Activated CD8-positive, alpha-beta memory T cell treated with anti-CD3 and anti-CD28 coated beads, Interleukin-2, amount 50 U/mL, for 4 hours (primary cell): ENCODE measurements around the gene CDK15.
"Not testable (repeated sequence)": the region's sequence is repeated elsewhere in the genome, so short reads cannot be mapped to it uniquely, and the experiment has no call there.

Experiments used
- DNase-seq: peaks from one replicate; pipeline ENCODE4 v3.0.0-alpha.2; 2020

Gene CDK15

GRCh38 chr2:201790989-201791388, 15.3 kb upstream of the CDK15 start:
- DNase-seq: no peak

DNA sequence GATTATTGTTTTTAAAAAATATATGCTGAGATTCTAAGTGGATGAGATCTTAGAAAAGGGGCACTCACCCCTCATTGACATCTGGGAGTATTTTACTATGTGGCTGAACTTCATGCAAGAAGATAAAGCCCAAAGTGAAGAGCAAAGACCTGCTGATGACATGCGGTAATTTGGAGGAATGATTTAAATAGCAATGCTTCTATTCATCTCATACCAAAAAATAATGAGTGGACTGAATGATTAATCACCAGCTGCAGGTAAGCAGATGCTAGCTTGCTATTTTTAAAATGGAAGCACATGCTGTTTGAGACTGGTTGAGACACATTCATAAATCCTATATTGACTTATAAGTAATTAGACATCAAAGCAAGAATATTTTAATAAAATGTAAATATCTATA, 12.7 kb upstream of the CDK15 start:
- DNase-seq: no peak

GRCh38 chr2:201794294-201794693, 12.0 kb upstream of the CDK15 start:
- no peak for DNase-seq

GRCh38 chr2:201795607-201796477, 10.5 kb upstream of the CDK15 start:
- DNase-seq: no peak

DNA sequence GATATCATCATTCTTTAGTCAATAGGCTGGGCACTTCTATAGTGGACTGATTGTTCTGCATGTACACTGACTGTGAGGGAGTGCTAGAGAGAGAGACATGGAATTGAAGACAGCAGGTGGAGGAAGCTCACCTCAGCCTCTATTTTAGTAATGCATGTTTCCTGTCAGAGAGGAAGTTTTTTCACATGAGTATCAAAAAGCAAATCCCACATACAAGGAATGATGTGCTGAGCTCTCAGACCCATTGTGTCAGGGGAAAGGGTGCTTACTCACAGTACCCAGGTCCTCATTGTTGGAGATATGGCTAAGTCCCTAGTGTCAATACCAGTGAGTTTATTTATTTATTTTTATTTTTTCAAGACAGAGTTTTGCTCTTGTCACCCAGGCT, 9.9 kb upstream of the CDK15 start:
- DNase-seq: no peak

DNA sequence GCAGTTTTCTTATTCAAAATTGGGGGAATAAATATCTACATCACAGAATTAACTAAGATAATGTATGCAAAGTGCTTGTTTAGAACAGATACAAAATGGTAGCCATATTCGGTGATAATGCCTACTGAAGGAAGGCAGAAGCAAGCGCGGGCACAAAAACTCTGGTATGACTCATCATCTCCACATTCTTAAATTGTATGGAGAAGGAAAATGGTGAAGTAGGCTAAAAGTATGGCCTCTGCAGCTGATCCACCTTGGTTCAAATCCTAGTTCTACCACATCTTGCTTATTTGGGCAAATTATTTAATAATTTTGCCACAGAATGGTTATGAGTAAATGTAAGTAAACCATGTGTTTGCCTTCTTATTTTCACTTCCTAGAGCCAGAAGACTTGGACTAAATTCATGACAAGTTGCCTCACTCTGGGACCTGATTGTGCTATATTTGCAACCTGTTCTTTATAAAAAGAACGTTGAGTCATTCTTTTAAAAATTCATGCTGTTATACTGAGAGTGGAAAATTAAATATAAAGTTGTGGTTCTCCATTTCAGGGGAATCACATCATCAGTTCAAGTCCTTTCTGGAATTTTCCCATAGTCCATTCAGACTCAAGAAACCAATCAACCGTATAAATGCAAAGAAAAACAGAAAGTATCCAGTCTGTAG, 9.0 kb upstream of the CDK15 start:
- no peak for DNase-seq

DNA sequence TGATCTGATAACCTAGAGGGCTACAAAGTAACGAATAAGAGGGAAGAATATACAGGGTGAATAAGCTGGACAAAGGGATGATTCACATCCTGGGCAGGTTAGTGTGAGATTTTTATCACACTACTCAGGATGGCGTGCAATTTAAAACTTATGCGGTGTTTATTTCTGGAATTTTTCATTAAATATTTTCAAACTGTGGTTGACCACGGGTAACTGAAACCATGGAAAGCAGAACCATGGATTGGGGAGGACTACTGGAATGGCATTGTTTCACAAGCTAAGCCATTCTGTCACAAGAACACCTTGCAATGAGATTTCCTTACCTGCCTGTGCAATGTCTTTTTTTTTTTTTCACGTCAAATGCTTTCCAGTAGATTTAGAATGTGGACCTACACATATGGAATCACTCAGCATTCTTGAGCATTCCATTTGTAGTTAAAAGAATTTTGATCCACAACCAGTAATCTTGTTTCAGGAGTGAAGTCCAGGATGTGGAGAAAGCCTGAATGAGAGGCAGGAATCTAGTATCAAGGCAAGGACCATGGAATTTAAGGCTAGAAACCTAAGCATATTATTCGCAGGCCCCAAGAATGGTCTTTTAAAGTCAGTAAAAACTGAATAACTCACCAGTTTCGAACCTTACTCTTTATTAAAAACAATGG, 8.0 kb upstream of the CDK15 start:
- no peak for DNase-seq

GRCh38 chr2:201798914-201799285, 7.4 kb upstream of the CDK15 start:
- not testable (repeated sequence) for DNase-seq

- no peak for DNase-seq
These were observed 1.2 kb downstream of the CDK15 start for GRCh38 chr2:201807452-201807999.

- no peak for DNase-seq
These were observed 1.7 kb downstream of the CDK15 start for GRCh38 chr2:201808027-201808426.

DNA sequence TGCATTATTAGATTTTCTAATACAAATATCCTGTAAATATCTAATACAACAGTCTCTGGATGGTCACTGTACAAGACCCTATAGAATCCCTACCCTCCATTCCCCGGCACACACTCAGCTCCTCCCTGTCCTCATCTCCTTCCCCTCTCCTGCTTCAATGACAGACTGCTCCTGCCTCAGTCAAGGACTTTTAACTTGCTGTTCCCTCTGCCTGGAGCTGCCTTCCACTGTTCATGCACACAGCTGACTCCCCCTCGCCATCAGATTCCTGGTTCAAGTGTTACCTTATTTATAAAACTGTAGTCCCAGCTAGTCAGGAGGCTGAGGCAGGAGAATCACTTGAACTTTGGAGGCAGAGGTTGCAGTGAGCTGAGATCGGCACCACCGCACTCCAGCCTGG, 3.3 kb downstream of the CDK15 start:
- DNase-seq: no peak

GRCh38 chr2:201810604-201811003, 4.3 kb downstream of the CDK15 start:
- DNase-seq: not testable (repeated sequence)

DNA sequence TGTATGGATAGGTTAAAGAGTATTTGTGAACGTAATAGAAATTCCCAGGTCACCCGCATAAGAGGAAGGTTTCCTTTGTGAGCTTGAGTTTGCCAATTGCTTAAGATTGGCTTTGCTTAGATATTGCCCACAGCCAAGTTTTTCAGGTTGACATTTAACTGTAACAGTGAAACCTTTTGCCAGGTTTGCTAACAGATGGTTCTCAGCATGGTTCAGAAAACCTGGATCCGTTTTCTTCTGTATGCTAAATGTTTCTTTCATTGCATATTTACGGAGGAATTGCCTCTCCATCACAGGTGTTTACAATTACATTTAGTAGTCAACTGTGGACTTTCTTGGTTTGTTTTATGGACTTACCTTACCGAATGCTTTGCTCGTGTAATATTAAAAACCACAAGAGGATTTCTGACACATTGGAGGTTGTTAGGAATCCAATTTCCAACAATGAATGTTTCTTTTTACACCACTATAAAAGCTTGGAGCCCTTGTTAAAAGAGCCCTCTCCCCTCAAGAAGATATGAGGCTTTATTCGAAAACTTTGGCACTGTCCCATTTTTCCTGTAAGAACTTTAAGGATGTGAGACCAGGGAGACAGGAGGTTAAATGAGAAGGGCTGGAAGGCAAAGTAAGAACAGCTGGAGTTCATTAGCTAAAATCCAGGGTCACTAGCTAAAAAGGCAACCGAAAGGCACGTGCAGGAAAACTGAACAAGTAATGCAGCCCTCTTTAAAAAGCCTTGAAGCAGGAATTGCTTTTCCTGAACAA, 7.8 kb downstream of the CDK15 start:
- no peak for DNase-seq

DNA sequence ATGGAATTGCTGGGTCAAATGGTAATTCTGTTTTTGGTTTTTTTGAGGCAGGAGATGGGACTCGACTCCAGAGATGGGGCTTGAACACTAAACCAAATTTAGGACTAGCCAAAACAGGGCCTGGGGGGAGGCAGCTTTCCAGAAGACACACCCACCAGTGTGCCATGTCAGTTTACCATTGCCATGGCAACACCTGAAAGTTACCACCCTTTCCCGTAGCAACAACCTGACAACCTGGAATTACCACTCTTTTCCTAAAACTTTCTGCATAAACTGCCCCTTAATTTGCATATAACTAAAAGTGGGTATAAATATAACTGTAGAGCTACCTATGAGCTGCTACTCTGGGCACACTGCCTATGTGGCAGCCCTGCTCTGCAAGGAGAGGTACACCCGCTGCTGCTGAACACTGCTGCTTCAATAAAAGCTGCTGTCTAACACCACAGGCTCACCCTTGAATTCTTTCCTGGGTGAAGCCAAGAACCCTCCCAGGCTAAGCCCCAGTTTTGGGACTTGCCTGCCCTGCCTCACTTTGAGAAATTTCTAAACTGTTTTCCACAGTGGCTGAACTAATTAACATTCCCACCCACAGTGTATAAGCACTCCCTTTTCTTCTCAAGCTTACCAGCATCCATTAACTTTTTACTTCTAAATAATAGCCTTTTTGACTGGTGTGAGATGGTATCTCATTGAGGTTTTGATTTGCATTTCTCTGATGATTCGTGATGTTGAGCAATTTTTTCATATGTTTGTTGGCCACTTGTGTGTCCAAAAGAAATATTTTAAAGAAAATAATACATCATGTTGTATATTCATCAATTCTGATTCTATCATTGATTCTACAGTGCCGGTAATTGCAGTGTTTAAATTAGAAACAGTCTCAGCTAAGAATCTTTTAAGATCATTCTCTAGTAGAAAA, 10.6 kb downstream of the CDK15 start:
- DNase-seq: no peak

GRCh38 chr2:201820383-201821007, 14.2 kb downstream of the CDK15 start:
- DNase-seq: no peak

GRCh38 chr2:201821080-201821479, 14.7 kb downstream of the CDK15 start:
- no peak for DNase-seq

GRCh38 chr2:201824212-201824611, 17.9 kb downstream of the CDK15 start:
- DNase-seq: no peak

DNA sequence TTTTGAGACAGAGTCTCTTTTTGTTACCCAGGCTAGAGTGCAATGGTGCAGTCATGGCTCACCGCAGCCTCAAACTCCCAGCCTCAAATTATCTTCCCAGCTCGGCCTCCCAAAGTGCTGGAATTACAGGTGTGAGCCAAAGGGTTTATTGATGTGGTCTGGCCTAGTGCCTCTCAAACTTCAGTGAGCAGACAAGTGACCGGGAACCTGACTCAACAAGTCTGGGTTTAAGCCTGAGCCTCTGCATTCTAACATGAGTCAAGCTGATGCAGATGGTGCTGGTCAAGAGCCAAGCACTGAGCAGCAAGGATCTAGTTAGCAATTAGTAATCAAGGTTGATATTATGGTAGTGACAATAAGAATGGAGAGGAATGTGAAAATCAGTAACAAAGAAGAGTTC, 21.3 kb downstream of the CDK15 start:
- no peak for DNase-seq

DNA sequence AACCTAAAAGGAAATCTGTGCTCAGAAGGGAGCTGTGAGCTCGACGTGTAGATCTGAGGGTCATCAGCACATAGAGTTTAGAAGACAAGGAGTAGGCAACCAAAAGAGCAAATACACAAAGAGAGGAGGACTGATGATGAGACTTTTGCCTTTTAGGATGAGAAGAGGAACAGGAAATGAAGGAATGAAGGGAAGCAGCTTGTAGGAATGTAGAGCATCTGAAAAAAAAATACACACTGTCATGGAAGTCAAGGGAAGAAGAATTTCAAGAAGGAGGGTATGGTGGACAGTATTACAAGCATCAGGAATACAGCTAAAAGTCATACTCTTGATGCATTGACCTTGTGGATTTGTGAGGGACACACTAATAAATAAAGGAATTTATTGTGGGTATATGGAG, 21.9 kb downstream of the CDK15 start:
- no peak for DNase-seq

DNA sequence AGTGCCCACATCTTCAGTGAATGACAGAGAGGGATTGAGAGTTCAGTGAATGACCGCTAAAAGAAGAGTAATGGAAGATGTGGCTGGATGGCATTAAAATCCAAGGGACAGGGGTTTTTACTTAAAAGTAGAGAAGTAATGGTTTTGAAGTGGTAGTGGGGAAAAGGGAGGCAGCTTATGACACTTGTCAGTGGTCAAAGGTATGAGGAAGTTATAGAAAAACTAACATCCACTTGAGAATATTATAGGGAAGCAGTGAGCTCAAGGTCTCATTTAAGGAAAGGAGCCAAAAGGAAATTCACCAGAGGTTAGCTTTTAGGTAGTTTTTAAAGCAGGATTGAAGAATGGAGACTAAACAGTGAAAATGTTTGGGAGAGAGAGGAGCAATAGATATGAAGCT, 24.3 kb downstream of the CDK15 start:
- no peak for DNase-seq

GRCh38 chr2:201831469-201831868, 25.1 kb downstream of the CDK15 start:
- no peak for DNase-seq
